ENCODE measurements around the gene YARS1.
A peak's percentile ranks its signal among the peaks of the same experiment; 100 is the strongest.

YARS1 gene

GRCh38 chr1:32782086-32782485, 35.1 kb downstream of the YARS1 start:
- DNase-seq (ENCODE audit: extremely low read depth in 1 of 2, low read depth in 1 of 2), result no peak

- no peak for DNase-seq (ENCODE audit: extremely low read depth in 1 of 2, low read depth in 1 of 2)
Measured at GRCh38 chr1:32780628-32781234, 36.4 kb downstream of the YARS1 start.

- no peak for DNase-seq (ENCODE audit: extremely low read depth in 1 of 2, low read depth in 1 of 2)
Measured at GRCh38 chr1:32780005-32780404, 37.2 kb downstream of the YARS1 start.

GRCh38 chr1:32779242-32779641, 37.9 kb downstream of the YARS1 start:
- no peak for DNase-seq (ENCODE audit: extremely low read depth in 1 of 2, low read depth in 1 of 2)

GRCh38 chr1:32775640-32776337, 41.4 kb downstream of the YARS1 start:
- DNase-seq (ENCODE audit: extremely low read depth in 1 of 2, low read depth in 1 of 2), result no peak

GRCh38 chr1:32774950-32775634, 42.1 kb downstream of the YARS1 start:
- DNase-seq (ENCODE audit: extremely low read depth in 1 of 2, low read depth in 1 of 2), result no peak

GRCh38 chr1:32774464-32774808, 42.7 kb downstream of the YARS1 start:
- DNase-seq (ENCODE audit: extremely low read depth in 1 of 2, low read depth in 1 of 2), result no peak

- no peak for DNase-seq (ENCODE audit: extremely low read depth in 1 of 2, low read depth in 1 of 2)
Measured at GRCh38 chr1:32773764-32774463, 43.2 kb downstream of the YARS1 start.

- peak; percentile 43 to 56 for DNase-seq (ENCODE audit: extremely low read depth in 1 of 2, low read depth in 1 of 2)
Measured at GRCh38 chr1:32773018-32773763, 44.0 kb downstream of the YARS1 start.

- no peak for DNase-seq (ENCODE audit: extremely low read depth in 1 of 2, low read depth in 1 of 2)
Measured at GRCh38 chr1:32772281-32773017, 44.7 kb downstream of the YARS1 start.

- no peak for DNase-seq (ENCODE audit: extremely low read depth in 1 of 2, low read depth in 1 of 2)
Measured at GRCh38 chr1:32771561-32772280, 45.4 kb downstream of the YARS1 start.

GRCh38 chr1:32770741-32771548, 46.2 kb downstream of the YARS1 start:
- no peak for DNase-seq (ENCODE audit: extremely low read depth in 1 of 2, low read depth in 1 of 2)

GRCh38 chr1:32770221-32770731, 46.9 kb downstream of the YARS1 start:
- no peak for DNase-seq (ENCODE audit: extremely low read depth in 1 of 2, low read depth in 1 of 2)

GRCh38 chr1:32769524-32770220, 47.5 kb downstream of the YARS1 start:
- DNase-seq (ENCODE audit: extremely low read depth in 1 of 2, low read depth in 1 of 2), result no peak

GRCh38 chr1:32768110-32768850, 48.9 kb downstream of the YARS1 start:
- no peak for DNase-seq (ENCODE audit: extremely low read depth in 1 of 2, low read depth in 1 of 2)

- no peak for DNase-seq (ENCODE audit: extremely low read depth in 1 of 2, low read depth in 1 of 2)
Measured at GRCh38 chr1:32767641-32768040, 49.5 kb downstream of the YARS1 start.

- no peak for DNase-seq (ENCODE audit: extremely low read depth in 1 of 2, low read depth in 1 of 2)
Measured at GRCh38 chr1:32767156-32767555, 50.0 kb downstream of the YARS1 start.

All from stimulated activated CD8-positive, alpha-beta memory T cell treated with anti-CD3 and anti-CD28 coated beads, Interleukin-7, amount 100 ng/mL, for 48 hours (primary cell).